Hepatocyte (in vitro differentiated cells): ENCODE results near the gene HPS3. TPM values are rescaled to one million over a fixed set of nuclear protein-coding genes. Genes with fewer than 3 reads are reported as not detected.

Experiments used
- DNase-seq: peaks from one replicate; pipeline ENCODE4 v3.0.0-alpha.2; 2016; ENCODE audit warnings: low spot score
- H2AFZ ChIP-seq: fragments of 200-600 bp; sonication (generic); 2 replicates; pipeline ENCODE4 v1.6.0; 2016; ENCODE audit warnings: antibody characterized with exemption, mild to moderate bottlenecking
- H3K27ac ChIP-seq: fragments of 200-600 bp; sonication (generic); 2 replicates; pipeline ENCODE4 v1.5.1; 2016; ENCODE audit warnings: mild to moderate bottlenecking
- H3K27me3 ChIP-seq: fragments of 200-600 bp; sonication (generic); 2 replicates; pipeline ENCODE4 v1.6.1; 2016
- H3K36me3 ChIP-seq: fragments of 200-600 bp; sonication (generic); replicated peaks from 2 replicates; pipeline ENCODE4 v1.5.1; 2016; ENCODE audit warnings: low read depth; ENCODE audit not compliant: insufficient read depth
- H3K4me1 ChIP-seq: fragments of 200-600 bp; sonication (generic); 2 replicates; pipeline ENCODE4 v1.5.1; 2016; ENCODE audit warnings: mild to moderate bottlenecking, moderate library complexity; ENCODE audit not compliant: insufficient read depth
- H3K4me2 ChIP-seq: fragments of 200-600 bp; sonication (generic); 2 replicates; pipeline ENCODE4 v1.6.0; 2016
- H3K4me3 ChIP-seq: fragments of 200-600 bp; sonication (generic); 2 replicates; pipeline ENCODE4 v1.5.1; 2016; ENCODE audit warnings: mild to moderate bottlenecking
- H3K79me2 ChIP-seq: fragments of 200-600 bp; sonication (generic); 2 replicates; pipeline ENCODE4 v1.6.0; 2017; ENCODE audit warnings: mild to moderate bottlenecking
- H3K9me2 ChIP-seq: fragments of 200-600 bp; sonication (generic); replicated peaks from 2 replicates; pipeline ENCODE4 v1.6.0; 2017; ENCODE audit warnings: mild to moderate bottlenecking; ENCODE audit not compliant: insufficient read depth
- H3K9me3 ChIP-seq: fragments of 200-600 bp; sonication (generic); 2 replicates; pipeline ENCODE4 v1.5.1; 2016; ENCODE audit warnings: low read depth, mild to moderate bottlenecking
- H4K20me1 ChIP-seq: fragments of 200-600 bp; sonication (generic); 2 replicates; pipeline ENCODE4 v1.6.0; 2016; ENCODE audit warnings: mild to moderate bottlenecking; ENCODE audit not compliant: insufficient read depth, poor library complexity, severe bottlenecking
- CTCF ChIP-seq: fragments of 200-600 bp; sonication (generic); IDR thresholded peaks from 2 replicates; pipeline ENCODE4 v1.5.1; 2016; ENCODE audit warnings: antibody characterized with exemption, mild to moderate bottlenecking; ENCODE audit not compliant: poor library complexity
- EZH2 ChIP-seq: fragments of 200-600 bp; sonication (generic); IDR thresholded peaks from 2 replicates; pipeline ENCODE4 v1.6.1; 2016; ENCODE audit warnings: antibody characterized with exemption, mild to moderate bottlenecking, borderline replicate concordance
- EZH2phosphoT487 ChIP-seq: fragments of 200-600 bp; sonication (generic); IDR thresholded peaks from one replicate; pipeline ENCODE4 v1.6.1; 2018; ENCODE audit warnings: antibody characterized with exemption, mild to moderate bottlenecking, low read depth, moderate library complexity; ENCODE audit not compliant: unreplicated experiment, severe bottlenecking
- WGBS: methylation state at CpG from one replicate; pipeline ENCODE4 v1.1.6; 2016; ENCODE audit warnings: low lambda C conversion rate; ENCODE audit errors: missing lambda C conversion rate; 5-methylcytosine and 5-hydroxymethylcytosine counted together
- polyA plus RNA-seq: library from polyadenylated mRNA; unstranded; fragments of >200 nt; fragmentation: Nextera tagmentation; extraction: Ambion mirVana; gene quantifications from 2 replicates; pipeline ENCODE4 v1.2.1, GENCODE V29; 2016
- total RNA-seq: library from RNA; depleted of rRNA; stranded (reverse); fragments of >200 nt; gene quantifications from 2 replicates; pipeline ENCODE4 v1.2.3, GENCODE V29; 2014

The HPS3 gene
- total and polyA plus RNA-seq, 2 experiments from 2014 or later: 14.1 to 24.2 TPM

- Histone ChIP-seq H3K4me3 (no peak overlapping the region), H4K20me1 (no peaks in the 10 kb centered on the region), H3K9me3 (no peaks in the 10 kb centered on the region), H3K79me2 (no peaks in the 10 kb centered on the region), H3K4me1 (no peaks in the 10 kb centered on the region), H3K9me2 (no peaks in the 10 kb centered on the region), H3K27me3 (no peaks in the 10 kb centered on the region), H3K4me2 (no peak overlapping the region), H2AFZ (no peak overlapping the region), H3K27ac (no peak overlapping the region), H3K36me3 (no peaks in the 10 kb centered on the region)
- TF ChIP-seq CTCF: no peak
- no peak for TF ChIP-seq EZH2
- TF ChIP-seq EZH2phosphoT487: no peak
- 94% methylated on average over 1 of the region's 1 CpG for WGBS
- no peak for DNase-seq
Observed at GRCh38 chr3:149114458-149114857, 15.0 kb upstream of the HPS3 start.

- no peak overlapping the region for H2AFZ ChIP-seq
- WGBS: 70% methylated on average over 5 of the region's 5 CpGs
Observed at GRCh38 chr3:149115114-149115513, 14.3 kb upstream of the HPS3 start.

GRCh38 chr3:149118724-149119123 is 10.7 kb upstream of the HPS3 start:
- no peak overlapping the region for H3K4me2 ChIP-seq
- no peaks in the 10 kb centered on the region for H3K36me3 ChIP-seq
- no peaks in the 10 kb centered on the region for H3K9me3 ChIP-seq
- H3K9me2 ChIP-seq: no peaks in the 10 kb centered on the region
- H2AFZ ChIP-seq: no peak overlapping the region
- no peaks in the 10 kb centered on the region for H3K27me3 ChIP-seq
- no peak overlapping the region for H3K4me3 ChIP-seq
- no peak for DNase-seq
- no peak for TF ChIP-seq EZH2phosphoT487
- TF ChIP-seq CTCF: no peak
- H3K79me2 ChIP-seq: no peaks in the 10 kb centered on the region
- no peak overlapping the region for H3K27ac ChIP-seq
- 93% methylated on average over 9 of the region's 9 CpGs for WGBS
- H4K20me1 ChIP-seq: no peaks in the 10 kb centered on the region
- H3K4me1 ChIP-seq: no peaks in the 10 kb centered on the region

More at GRCh38 chr3:149115114-149115513, 14.3 kb upstream of the HPS3 start:
- Histone ChIP-seq H3K79me2 (no peaks in the 10 kb centered on the region), H3K27me3 (no peaks in the 10 kb centered on the region), H3K4me3 (no peak overlapping the region), H3K9me2 (no peaks in the 10 kb centered on the region), H3K9me3 (no peaks in the 10 kb centered on the region), H3K36me3 (no peaks in the 10 kb centered on the region), H3K27ac (no peak overlapping the region), H4K20me1 (no peaks in the 10 kb centered on the region), H3K4me1 (no peaks in the 10 kb centered on the region), H3K4me2 (no peak overlapping the region)
- no peak for TF ChIP-seq EZH2phosphoT487
- no peak for TF ChIP-seq EZH2
- TF ChIP-seq CTCF: no peak
- no peak for DNase-seq

- DNase-seq: no peak
- no peaks in the 10 kb centered on the region for H3K4me1 ChIP-seq
- no peaks in the 10 kb centered on the region for H4K20me1 ChIP-seq
- H3K4me2 ChIP-seq: no peak overlapping the region
- H3K27ac ChIP-seq: no peak overlapping the region
- H3K9me2 ChIP-seq: no peaks in the 10 kb centered on the region
- H3K36me3 ChIP-seq: no peaks in the 10 kb centered on the region
- H3K27me3 ChIP-seq: no peaks in the 10 kb centered on the region
- no peaks in the 10 kb centered on the region for H3K79me2 ChIP-seq
- TF ChIP-seq EZH2: no peak
- WGBS: 90% methylated on average over 1 of the region's 1 CpG
- no peak overlapping the region for H2AFZ ChIP-seq
- H3K9me3 ChIP-seq: no peaks in the 10 kb centered on the region
- H3K4me3 ChIP-seq: no peak overlapping the region
Observed at GRCh38 chr3:149119466-149119865, 10.0 kb upstream of the HPS3 start.
